DMS 273 treated with DMSO at 0.1 percent for 48 hours (cell line): ENCODE data around the gene OR52E1.
"Not testable (repeated sequence)": the region's sequence is repeated elsewhere in the genome, so short reads cannot be mapped to it uniquely, and the experiment has no call there.

Experiments
- DNase-seq: peaks from one replicate; lab custom pipeline; 2025; lab: John Stamatoyannopoulos, UW

OR52E1 gene

DNA sequence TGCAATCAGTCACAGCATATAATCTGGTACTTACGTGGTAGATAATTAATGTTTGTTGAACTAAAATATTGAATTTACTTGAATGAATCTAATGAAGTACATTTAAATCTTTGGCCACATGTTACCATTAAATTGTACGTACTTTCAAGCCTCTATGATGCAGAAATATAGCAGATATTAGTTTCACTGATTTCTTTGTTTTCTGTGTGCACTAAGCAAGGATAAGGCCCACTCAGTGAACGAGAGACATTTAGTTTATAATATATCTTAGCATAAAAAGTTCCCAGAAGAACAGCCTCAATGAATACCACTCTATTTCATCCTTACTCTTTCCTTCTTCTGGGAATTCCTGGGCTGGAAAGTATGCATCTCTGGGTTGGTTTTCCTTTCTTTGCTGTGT, at the start of gene OR52E1:
TSS of gene OR52E1 (plus strand) at position 301 of the 400 bp plus-strand sequence.
- no peak for DNase-seq

DNA sequence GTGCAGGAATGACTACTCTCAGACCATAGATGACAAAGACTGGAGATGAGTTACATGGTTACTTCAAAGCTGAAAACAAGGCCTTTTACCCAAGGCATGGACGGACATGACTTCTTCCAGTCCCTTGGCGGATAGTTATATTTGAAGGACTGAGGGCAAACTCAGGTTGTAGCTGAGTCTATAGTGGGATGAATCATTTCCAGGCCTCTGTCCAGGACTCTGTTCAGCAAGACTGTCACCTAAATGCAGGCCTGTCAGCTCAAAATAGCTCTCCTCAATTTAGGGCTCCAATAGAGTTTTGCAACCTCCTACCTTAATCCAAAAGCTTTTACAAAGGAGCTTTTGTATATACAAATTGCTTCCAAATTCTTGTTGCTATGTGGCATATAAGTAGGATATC, 47.4 kb upstream of the OR52E1 start:
- no peak for DNase-seq

DNA sequence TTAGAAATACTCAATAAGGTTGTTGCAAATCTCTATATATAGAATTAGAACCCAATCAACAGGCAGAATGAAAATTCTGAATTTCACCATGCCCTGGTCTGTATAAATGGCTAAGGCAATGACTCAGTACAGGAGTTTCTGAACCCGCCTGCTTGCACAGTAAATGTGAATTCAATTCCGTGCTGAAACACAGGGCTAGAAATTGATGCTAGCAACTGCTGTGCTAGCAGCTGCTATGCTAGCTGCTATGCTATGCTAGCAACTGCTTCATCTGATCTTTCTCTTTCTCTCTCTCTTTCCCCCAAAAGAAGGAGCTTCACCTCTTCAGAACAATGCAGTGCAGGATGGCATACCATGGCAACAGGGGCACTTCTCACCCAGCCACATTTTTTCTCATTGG, 32.7 kb upstream of the OR52E1 start:
- no peak for DNase-seq

DNA sequence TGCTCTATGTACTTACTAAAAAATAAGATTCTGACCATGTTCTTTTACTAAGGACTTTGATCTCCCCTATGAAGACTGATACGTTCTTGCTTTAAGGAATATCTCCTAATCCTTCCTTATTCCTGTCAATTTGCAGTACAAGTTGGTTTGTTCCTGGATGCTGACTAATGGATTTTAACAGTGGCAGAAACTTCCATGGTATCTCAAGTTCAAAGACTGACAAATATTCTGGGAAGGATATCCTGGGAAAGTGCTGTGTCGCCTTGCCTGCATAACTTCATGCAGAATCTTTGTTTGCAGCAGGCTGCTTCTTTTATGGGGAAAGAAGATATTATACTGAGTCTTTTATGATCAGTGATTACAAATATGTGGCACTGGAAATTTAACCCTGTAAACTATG, 31.4 kb upstream of the OR52E1 start:
- DNase-seq: no peak

DNA sequence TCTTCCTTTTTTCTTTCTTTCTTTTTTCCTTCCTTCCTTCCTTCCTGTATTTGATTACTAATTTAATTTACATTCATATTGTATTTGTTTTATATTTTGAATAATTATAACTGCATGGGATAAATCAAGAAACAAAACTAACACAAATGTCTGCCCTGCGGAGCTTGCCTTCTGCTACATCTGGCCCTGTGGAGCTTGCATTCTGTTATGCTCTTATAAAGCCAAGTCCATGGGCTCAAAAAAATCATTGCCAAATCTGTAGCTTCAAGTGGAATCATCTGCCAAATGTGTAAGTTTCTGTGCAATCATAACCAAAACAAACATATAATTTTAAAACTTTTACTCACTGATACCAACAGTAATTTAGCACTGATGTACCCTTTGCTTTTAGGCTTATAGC, 31.0 kb upstream of the OR52E1 start:
- DNase-seq: no peak

DNA sequence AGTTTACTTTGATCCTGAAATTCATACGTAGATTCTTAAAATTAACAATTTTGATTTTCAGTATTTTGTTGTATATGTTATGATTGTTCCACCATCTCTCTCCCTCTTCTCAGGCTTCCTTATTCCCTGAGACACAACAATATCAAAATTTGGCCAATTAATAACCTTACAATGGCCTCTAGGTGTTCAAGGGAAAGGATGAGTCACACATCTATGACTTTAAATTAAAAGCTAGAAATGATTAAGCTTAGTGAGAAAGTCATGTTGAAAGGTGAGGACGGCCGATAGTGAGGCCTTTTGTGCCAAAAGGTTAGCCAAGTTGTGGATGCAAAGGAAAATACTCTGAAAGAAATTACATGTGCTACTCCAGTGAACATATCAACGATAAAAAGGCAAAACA, 28.5 kb upstream of the OR52E1 start:
- no peak for DNase-seq

DNA sequence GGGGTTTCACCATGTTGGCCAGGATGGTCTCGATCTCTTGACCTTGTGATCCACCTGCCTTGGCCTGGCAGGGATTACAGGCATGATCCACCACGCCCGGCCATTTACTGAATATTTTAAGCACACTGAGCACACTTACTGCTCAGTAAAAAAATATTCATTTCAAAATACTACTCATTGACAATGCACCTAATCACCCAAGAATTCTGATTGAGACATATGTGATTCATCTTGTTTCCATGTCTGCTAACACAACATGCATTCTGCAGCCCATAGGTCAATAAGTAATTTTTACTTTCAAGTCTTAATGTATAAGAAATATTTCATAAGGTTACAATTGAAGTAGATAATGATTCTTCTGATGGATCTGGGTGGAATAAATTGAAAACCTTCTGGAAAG, 27.3 kb upstream of the OR52E1 start:
- DNase-seq: no peak

DNA sequence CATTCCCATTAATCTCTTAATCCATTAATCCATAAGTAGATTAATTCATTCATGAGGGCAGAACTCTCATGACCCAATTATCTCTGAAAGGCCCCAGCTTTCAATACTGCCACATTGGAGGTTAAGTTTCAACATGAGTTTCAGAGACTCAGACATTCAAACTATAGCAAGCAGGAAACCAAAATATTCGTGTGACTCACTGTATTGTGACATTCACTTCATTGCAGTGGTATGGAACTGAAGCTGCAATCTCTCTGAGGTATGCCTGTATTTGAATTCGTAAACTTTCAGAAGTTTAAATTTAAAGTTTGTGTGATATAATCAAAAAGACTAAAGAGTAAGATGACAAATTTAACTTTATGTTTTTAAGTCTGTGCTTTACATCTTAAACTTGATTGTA, 26.0 kb upstream of the OR52E1 start:
- no peak for DNase-seq

DNA sequence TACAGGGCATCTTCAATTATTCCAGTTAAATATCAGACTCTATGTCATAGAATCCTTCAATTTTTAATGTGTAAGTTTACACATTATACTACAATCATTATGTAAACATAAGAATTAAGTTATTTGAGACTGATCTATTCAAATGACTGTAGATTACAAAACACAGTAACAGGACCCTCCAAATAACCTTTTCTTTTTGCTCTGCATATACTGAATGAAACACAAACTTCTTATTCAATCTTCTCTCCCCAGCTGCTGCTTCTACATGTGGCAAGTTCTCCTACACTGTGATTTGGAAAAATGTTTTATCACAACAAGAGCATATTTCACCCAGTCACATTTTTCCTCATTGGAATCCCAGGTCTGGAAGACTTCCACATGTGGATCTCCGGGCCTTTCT, 23.1 kb upstream of the OR52E1 start, which contains the start of gene OR52J3:
TSS of gene OR52J3 (plus strand) at position 301 of the 400 bp plus-strand sequence. CDS start at position 301, 0 bp downstream.
- no peak for DNase-seq

DNA sequence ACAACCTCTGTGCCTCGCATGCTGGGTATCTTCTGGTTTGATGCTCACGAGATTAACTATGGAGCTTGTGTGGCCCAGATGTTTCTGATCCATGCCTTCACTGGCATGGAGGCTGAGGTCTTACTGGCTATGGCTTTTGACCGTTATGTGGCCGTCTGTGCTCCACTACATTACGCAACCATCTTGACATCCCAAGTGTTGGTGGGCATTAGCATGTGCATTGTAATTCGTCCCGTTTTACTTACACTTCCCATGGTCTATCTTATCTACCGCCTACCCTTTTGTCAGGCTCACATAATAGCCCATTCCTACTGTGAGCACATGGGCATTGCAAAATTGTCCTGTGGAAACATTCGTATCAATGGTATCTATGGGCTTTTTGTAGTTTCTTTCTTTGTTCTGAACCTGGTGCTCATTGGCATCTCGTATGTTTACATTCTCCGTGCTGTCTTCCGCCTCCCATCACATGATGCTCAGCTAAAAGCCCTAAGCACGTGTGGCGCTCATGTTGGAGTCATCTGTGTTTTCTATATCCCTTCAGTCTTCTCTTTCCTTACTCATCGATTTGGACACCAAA, 22.5 kb upstream of the OR52E1 start:
- no peak for DNase-seq

DNA sequence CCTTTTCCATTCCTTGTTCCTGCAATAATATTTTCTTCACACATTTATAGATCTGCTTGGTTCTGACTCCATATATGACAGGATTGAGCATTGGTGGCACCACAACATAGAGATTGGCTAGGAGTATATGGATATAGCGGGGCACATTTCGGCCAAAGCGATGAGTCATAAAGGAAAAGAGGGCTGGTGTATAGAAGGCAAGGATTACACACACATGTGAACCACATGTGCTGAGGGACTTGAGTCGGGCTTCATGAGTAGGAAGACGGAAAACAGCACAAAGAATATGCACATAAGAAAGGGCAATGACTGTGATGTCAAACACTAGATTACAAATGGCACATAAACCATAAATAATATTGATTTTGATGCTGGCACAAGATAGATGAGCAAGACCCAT, 10.7 kb upstream of the OR52E1 start:
- not testable (repeated sequence) for DNase-seq

DNA sequence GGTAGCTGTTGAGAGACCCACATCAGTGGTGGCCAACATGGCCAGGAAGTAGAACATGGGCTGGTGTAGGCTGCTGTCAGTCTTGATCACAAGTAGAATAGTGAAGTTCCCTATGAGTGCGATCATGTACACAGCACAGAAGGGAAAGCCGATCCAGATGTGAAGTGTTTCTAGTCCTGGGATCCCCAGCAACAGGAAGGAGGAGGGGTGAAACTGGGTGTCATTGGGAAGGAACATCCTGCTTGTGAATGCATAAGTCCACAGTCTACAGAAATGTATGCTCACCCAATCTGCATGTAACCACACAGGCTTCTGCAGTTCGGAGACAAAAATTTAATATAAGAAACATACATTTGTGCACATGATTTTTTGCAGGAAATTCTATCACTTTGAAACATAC, 10.0 kb upstream of the OR52E1 start, which contains the start of gene OR52E2:
TSS of gene OR52E2 (minus strand) at position 237 of the 400 bp plus-strand sequence. CDS start at position 237, 0 bp downstream.
- DNase-seq: no peak

DNA sequence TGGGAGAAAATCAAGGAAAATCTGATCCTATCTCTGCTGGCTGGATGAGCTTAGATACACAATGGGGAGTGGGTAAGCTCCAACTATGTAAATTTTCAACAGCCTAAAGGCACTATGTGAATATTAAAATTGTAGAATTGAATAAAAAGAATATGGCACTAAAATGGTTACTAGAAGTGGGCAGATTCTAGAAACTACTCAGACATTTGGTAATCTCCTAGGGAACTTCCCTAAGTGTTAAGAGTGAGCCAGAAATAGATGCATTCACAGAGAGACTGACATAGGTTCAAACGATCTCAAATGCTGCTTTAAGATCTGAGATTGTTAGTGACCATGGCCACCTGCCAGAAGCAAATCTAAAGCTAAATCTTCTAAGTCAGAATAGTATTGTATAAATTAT, 4.3 kb upstream of the OR52E1 start:
- no peak for DNase-seq

DNA sequence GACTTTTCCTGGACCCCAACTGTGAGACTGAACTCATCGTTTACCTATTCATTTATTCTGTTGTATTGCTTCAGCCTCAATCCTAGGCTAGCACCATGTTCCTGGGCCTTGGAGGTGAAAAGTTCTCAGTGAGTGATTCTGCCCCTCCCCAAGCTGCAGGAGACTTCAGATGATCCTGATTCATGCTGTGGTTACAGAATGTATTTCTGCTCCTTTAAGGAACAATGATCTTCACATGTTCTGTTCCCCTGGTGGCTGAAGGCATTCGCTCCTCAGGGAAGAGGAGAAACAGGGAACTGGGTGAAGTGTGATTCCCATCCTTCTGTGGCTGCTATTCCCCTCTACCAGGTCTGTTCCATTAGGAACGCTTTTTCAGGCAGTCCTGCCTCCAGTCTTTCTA, 2.4 kb downstream of the OR52E1 start:
- DNase-seq: no peak

DNA sequence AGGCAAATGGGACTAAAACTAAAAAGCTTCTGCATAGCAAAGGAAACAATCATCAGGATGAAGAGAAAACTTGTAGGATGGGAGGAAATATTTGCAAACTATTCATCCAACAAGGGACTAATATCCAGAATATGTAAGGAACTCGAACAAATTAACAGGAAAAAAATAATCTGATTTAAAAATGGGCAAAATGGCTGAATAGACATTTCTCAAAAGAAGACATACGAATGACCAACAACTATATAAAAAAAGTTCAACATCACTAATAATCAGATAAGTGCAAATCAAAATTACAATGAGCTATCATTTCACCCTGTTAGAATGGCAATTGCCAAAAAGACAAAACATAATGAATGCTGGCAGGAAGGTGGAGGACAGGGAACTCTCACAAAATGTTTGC, 12.0 kb downstream of the OR52E1 start:
- DNase-seq: no peak

DNA sequence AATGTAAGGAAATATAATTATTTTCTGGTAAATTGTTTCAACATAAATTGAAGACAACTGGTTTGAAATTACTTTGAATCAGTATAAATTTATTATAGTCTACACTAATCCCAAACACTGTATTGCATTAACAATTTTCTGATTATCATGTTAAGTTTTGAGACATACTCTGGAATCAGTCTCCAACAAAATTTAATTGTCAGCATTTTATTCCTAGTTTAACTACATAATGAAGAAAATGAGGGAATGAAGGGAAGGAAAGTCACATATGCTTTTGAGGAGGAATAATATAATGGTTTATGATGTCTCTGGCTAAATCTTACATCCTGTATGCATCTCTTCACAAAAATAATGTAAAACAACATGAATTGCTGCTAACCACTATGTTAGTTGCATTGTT, 14.2 kb downstream of the OR52E1 start:
- no peak for DNase-seq

DNA sequence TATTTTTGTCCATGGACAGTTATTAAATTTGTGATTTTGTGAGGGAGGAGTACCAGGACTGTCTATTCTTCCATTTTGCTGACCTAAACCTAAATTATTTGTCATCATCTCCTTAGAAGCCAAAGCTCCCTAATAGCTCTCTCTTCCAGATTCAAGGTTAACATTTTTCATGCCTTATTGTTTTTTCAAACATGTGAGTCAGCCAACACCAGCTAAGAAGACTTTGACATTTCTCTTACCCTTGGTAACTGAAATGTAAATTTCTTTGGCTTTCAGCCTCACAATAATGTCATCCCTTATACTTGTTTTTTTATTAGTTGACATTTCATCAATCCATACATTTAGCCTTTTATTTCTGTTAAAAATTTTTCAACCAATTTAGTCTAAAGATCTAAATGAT, 19.2 kb downstream of the OR52E1 start:
- no peak for DNase-seq

DNA sequence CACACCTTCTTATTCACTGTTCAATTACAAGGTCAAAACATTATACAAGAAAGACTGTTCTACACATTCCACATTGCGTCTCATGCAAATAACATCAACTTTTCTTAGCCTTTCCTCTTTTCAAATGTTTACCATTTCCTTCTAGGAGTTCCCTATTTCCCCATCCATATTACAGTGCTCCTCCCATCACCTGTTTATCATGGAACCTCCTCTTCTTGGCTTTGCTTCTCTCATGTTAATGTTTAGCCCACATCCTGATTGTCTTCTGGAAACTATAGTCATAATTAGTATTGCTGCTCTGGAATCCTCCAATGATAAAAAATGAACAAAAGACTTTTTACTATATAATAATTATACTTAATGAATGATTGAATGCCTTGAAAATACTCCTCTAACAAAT, 21.3 kb downstream of the OR52E1 start:
- no peak for DNase-seq

DNA sequence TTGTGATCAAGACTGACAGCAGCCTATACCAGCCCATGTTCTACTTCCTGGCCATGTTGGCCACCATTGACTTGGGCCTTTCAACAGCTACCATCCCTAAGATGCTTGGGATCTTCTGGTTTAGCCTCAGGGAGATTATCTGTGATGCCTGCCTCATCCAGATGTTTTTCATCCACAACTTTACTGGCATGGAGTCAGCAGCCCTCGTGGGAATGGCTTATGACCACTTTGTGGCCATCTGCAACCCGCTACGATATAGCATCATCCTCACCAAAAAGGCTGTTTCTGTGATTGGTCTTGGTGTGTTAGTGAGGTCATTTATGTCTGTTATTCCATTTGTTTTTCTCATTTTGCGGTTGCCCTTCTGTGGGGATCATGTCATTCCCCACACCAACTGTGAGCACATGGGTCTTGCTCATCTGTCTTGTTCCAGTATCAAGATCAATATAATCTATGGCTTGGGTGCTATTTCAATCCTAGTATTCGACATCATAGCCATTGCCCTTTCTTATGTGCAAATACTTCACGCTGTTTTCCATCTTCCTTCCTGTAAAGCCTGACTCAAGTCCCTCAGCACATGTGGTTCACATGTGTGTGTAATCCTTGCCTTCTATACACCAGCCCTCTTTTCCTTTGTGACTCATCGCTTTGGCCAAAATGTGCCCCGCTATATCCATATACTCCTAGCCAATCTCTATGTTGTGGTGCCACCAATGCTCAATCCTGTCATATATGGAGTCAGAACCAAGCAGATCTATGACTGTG, 23.6 kb downstream of the OR52E1 start:
- DNase-seq: no peak

DNA sequence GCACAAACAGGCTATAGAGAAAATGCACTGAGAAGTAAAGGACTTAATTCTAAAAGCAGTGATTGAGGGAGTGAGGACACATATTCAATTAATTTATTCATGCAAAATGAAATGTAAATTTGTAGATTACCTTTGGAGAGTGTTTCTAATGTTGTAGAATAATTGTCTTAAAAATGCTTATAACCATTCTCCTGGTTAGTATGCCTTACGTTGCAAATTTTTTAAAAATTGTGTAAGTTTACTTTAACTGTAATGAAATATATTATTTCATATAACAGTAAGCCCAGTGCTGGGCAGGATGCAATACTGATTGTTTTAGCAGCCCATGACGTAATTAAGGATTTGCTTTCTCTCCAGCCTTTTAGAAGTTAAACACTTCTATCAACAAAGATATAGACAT, 26.6 kb downstream of the OR52E1 start:
- no peak for DNase-seq

DNA sequence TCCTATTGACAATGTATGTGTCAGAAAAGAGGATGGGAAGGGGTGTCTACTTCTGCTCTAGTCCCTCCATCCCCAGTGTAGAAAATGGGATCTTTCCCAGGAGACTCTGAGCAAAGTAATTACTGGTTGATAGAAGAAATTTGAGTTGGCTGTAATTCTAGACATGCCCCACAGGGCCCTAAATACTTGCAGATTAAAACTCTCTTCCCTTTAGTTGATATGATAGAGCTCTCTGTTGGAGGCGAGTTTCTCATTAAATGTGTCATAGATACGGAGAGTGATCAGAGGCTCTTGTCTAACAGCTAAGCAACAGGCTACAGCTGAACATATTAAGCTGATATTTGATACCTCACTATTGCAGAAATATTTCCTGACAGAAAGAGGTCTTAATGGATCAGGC, 32.9 kb downstream of the OR52E1 start:
- no peak for DNase-seq

DNA sequence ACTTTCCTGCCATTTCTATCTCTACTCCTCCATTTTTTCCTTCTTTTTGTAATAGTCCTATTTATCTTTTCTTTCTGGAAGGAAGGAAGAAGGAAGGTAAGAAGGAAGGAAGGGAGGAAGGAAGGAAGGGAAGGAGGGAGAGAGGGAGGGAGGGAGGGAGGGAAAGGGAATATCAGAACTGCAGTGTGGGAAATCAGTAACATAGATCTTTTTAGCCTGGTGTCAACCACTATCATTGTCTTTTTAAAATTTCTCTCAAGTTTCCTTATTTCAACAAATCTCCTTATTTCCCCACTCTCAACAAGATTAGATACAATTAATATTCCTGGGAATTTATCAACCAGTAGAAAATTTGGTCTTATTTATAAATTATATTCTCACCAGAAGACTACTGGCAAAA, 33.7 kb downstream of the OR52E1 start:
- DNase-seq: no peak

DNA sequence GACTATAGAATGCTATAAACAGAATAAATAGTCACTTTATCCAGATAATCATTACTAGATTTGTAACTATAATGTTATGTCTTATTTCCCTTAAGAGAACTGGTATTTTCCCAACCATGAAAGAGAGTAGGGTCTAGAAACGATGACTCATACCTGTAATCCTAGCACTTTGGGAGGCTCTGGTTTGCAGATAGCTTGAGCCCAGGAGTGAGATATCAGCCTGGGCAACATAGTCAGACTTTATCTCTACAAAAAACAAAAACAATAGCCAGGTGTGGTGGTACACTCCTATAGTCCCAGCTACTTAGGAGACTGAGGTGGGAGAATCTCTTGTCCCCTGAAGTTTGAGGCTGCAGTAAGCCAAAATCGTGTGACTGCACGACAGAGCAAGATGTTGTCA, 37.9 kb downstream of the OR52E1 start:
- no peak for DNase-seq

DNA sequence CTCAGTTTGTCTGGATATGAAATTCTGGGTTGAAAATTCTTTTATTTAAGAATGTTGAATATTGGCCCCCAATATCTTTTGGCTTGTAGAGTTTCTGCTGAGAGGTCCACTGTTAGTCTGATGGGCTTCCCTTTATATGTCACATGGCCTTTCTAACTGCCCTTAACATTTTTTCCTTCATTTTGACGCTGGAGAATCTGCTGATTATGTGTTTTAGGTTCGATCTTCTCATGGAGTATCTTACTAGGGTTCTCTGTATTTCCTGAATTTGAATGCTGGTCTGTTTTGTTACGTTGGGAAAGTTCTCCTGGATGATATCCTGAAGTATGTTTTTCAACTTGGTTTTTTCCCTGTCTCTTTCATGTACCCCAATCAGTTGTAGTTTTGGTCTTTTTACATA, 46.0 kb downstream of the OR52E1 start:
- DNase-seq: no peak
